GM23338 (cell line): ENCODE data around the gene SCGB1D2. TPM values are rescaled to one million over a fixed set of nuclear protein-coding genes. Genes with fewer than 3 reads are reported as not detected.
A peak's percentile ranks its signal among the peaks of the same experiment; 100 is the strongest.

Experiments used
- ATAC-seq: fragments of 200-7000 bp; cut with Tn5 transposase; 3 replicates; pipeline ENCODE4 v1.9.1; 2020
- DNase-seq: peaks from one replicate; pipeline ENCODE4 v3.0.0-alpha.2; 2015; ENCODE audit warnings: low spot score
- H2AFZ ChIP-seq: fragments of 200-600 bp; sonication (generic); 2 replicates; pipeline ENCODE4 v1.8.0; 2016; ENCODE audit warnings: antibody characterized with exemption, mild to moderate bottlenecking, moderate library complexity
- H3F3A ChIP-seq: fragments of 200-600 bp; sonication (generic); replicated peaks from 2 replicates; pipeline ENCODE4 v1.8.0; 2017; ENCODE audit warnings: antibody characterized with exemption, mixed run types, low read depth
- H3K27ac ChIP-seq: fragments of 200-600 bp; sonication (generic); 2 replicates; pipeline ENCODE4 v1.6.1; 2016; ENCODE audit warnings: low read depth
- H3K27me3 ChIP-seq: fragments of 200-600 bp; sonication (generic); 2 replicates; pipeline ENCODE4 v1.8.0; 2016; ENCODE audit warnings: mild to moderate bottlenecking, mixed run types, moderate library complexity; ENCODE audit not compliant: insufficient read depth
- H3K36me3 ChIP-seq: fragments of 200-600 bp; sonication (generic); 2 replicates; pipeline ENCODE4 v1.8.0; 2016; ENCODE audit warnings: mild to moderate bottlenecking; ENCODE audit not compliant: insufficient read depth
- H3K4me1 ChIP-seq: fragments of 200-600 bp; sonication (generic); 2 replicates; pipeline ENCODE4 v1.8.0; 2016; ENCODE audit warnings: mild to moderate bottlenecking, moderate library complexity; ENCODE audit not compliant: insufficient read depth
- H3K4me2 ChIP-seq: fragments of 200-600 bp; sonication (generic); 2 replicates; pipeline ENCODE4 v1.7.1; 2017; ENCODE audit warnings: mixed run types
- H3K4me3 ChIP-seq: fragments of 200-600 bp; sonication (generic); 2 replicates; pipeline ENCODE4 v1.6.1; 2016; ENCODE audit warnings: mixed run types
- H3K79me2 ChIP-seq: fragments of 200-600 bp; sonication (generic); replicated peaks from 2 replicates; pipeline ENCODE4 v1.8.0; 2017; ENCODE audit warnings: mild to moderate bottlenecking; ENCODE audit not compliant: insufficient read depth
- H3K9me2 ChIP-seq: fragments of 200-600 bp; sonication (generic); 2 replicates; pipeline ENCODE4 v1.8.0; 2017; ENCODE audit not compliant: insufficient read depth
- H4K20me1 ChIP-seq: fragments of 200-600 bp; sonication (generic); replicated peaks from 2 replicates; pipeline ENCODE4 v1.8.0; 2017; ENCODE audit warnings: mild to moderate bottlenecking; ENCODE audit not compliant: insufficient read depth
- H3K27ac Mint-ChIP-seq: 2 replicates; pipeline ENCODE4 v1.8.0; 2020; ENCODE audit warnings: inconsistent platforms, mild to moderate bottlenecking, moderate library complexity, mixed read lengths
- H3K27me3 Mint-ChIP-seq: 3 replicates; pipeline ENCODE4 v1.8.0; 2022; ENCODE audit warnings: low read depth, mild to moderate bottlenecking, moderate library complexity, mixed read lengths, inconsistent platforms; ENCODE audit not compliant: insufficient read depth, poor library complexity
- H3K36me3 Mint-ChIP-seq: 3 replicates; pipeline ENCODE4 v1.8.0; 2021; ENCODE audit warnings: low read depth, mild to moderate bottlenecking, inconsistent platforms, moderate library complexity, mixed read lengths
- H3K4me1 Mint-ChIP-seq: 3 replicates; pipeline ENCODE4 v1.8.0; 2020; ENCODE audit warnings: mild to moderate bottlenecking, inconsistent platforms, mixed read lengths
- H3K4me3 Mint-ChIP-seq: 3 replicates; pipeline ENCODE4 v1.8.0; 2021; ENCODE audit warnings: moderate library complexity, mild to moderate bottlenecking, inconsistent platforms, mixed read lengths
- H3K9me3 Mint-ChIP-seq: 3 replicates; pipeline ENCODE4 v1.8.0; 2020; ENCODE audit warnings: moderate library complexity, mild to moderate bottlenecking, inconsistent platforms, mixed read lengths
- CTCF ChIP-seq, 2 experiments: fragments of 200-600 bp in 1 of 2; sonication (generic) in 1 of 2; conservative IDR thresholded peaks; 2 replicates each; pipeline versions ENCODE4 v1.5.1 to v1.6.1; 2016 to 2017; ENCODE audit warnings: antibody characterized with exemption in 2 of 2, low read depth in 2 of 2, mild to moderate bottlenecking in 2 of 2, moderate library complexity in 1 of 2
- REST ChIP-seq: IDR thresholded peaks from one replicate; pipeline ENCODE4 v1.6.1; 2018; ENCODE audit warnings: antibody characterized with exemption; ENCODE audit not compliant: unreplicated experiment
- ZNF114 ChIP-seq: fragments of 250-450 bp; sonication (Bioruptor Pico); IDR thresholded peaks from 2 replicates; pipeline ENCODE4 v1.5.0; 2020; ENCODE audit warnings: mild to moderate bottlenecking, moderate library complexity
- ZNF331 ChIP-seq: fragments of 250-450 bp; sonication (Bioruptor Pico); IDR thresholded peaks from 2 replicates; pipeline ENCODE4 v1.5.0; 2020; ENCODE audit warnings: low read depth, mild to moderate bottlenecking, moderate library complexity
- polyA plus RNA-seq: library from polyadenylated mRNA; unstranded; fragments of >200 nt; fragmentation: Nextera tagmentation; extraction: Ambion mirVana; gene quantifications from 2 replicates; pipeline ENCODE4 v1.2.1, GENCODE V29; 2016
- total RNA-seq: library from RNA; depleted of rRNA; stranded (reverse); fragments of >200 nt; shearing (Covaris generic); gene quantifications from 2 replicates; pipeline ENCODE4 v1.2.3, GENCODE V29; 2014

Gene SCGB1D2
- total and polyA plus RNA-seq, 2 experiments from 2014 or later, result not detected

DNA sequence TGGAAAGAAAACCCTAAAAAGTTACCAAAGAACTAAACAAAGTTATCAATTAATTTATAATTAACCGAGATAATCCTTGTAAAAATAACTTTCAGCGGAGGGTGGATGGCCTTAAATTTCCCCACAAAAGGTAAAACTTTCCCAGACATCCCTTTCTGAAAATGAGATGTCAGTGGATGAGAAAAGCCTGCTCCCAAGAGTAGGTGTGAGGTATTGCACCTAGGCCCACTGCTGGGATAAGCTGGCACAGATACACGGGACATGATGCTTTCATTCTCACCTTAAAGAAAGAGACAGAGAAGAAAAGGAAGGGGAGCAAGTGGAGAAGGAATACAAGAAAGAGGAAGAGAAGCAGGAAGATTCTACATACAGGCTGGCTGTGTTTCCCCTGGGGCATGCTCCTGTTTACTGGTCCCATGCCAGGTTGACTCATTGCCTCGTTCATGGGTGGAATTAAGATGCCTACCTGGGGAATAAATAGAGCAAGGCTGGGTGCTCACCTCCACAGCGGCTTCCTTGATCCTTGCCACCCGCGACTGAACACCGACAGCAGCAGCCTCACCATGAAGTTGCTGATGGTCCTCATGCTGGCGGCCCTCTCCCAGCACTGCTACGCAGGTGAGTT is 27.7 kb downstream of the SCGB1D2 start, which contains the start of gene SCGB2A2:
Gene SCGB2A2 (plus strand): TSS at position 505 of the 625 bp plus-strand sequence. CDS start 59 bp downstream, at position 564.
- H3F3A ChIP-seq, result no peaks in the 10 kb centered on the region
- Mint-ChIP-seq H3K9me3 (peaks cover 4% of the 10 kb centered on the region; the same call in 1 of the 3 replicates), H3K4me3 (no peak within 1 kb of the TSS), H3K4me1 (peaks cover 6% of the 10 kb centered on the region; the same call in 2 of the 3 replicates), H3K27ac (no peak within 1 kb of the TSS), H3K36me3 (no peaks in the 10 kb centered on the region), H3K27me3 (peaks cover 7% of the 10 kb centered on the region)
- H4K20me1 ChIP-seq, result no peaks in the 10 kb centered on the region
- peaks cover 4% of the 10 kb centered on the region; the same call in 1 of the 2 replicates for H3K4me1 ChIP-seq
- no peak within 1 kb of the TSS for H3K4me3 ChIP-seq
- ATAC-seq (peak; percentile 87), DNase-seq (peak; percentile 55)
- no peaks in the 10 kb centered on the region for H3K27me3 ChIP-seq
- H3K9me2 ChIP-seq, result no peaks in the 10 kb centered on the region
- no peak for TF ChIP-seq ZNF114 (CRISPR knock-in tag)
- TF ChIP-seq CTCF (conservative IDR thresholded peaks at IDR 0.05; ENCODE audit: low read depth in 2 of 2), result peak; percentile 57 to 59
- no peaks in the 10 kb centered on the region for H3K79me2 ChIP-seq
- H3K36me3 ChIP-seq, result no peaks in the 10 kb centered on the region
- no peak within 1 kb of the TSS for H2AFZ ChIP-seq
- H3K4me2 ChIP-seq, result no peak within 1 kb of the TSS
- no peak within 1 kb of the TSS for H3K27ac ChIP-seq

DNA sequence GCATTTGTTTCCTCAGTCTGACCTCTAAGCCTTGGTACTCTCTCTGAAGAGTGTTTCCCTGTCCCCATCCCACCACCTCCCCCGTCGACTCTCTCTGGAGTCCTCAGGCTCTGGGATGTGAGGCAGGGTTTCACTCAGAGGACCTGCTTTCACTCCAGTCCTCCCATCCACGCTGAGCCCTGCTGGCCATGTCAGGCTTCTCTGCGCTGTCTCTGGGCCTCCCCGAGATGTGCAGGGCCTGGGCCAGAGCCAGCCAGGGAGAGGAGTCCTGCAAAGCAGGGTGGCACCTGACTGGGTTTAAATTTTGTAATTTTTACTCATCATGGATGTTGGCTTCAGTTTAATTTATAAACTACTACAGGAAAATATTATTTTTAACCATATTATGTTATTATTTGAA is 31.2 kb downstream of the SCGB1D2 start:
- Mint-ChIP-seq H3K9me3 (peaks cover 23% of the 10 kb centered on the region), H3K4me3 (no peak overlapping the region), H3K4me1 (0 out of 3 replicates have a peak, but pooled peaks cover 2% of the 10 kb centered on the region), H3K27me3 (no peaks in the 10 kb centered on the region), H3K36me3 (peaks cover 3% of the 10 kb centered on the region; the same call in 1 of the 3 replicates), H3K27ac (no peak overlapping the region)
- Histone ChIP-seq H3K4me1 (no peaks in the 10 kb centered on the region), H3F3A (no peaks in the 10 kb centered on the region), H3K4me3 (no peak overlapping the region), H3K4me2 (no peak overlapping the region), H3K9me2 (no peaks in the 10 kb centered on the region), H4K20me1 (no peaks in the 10 kb centered on the region), H3K36me3 (no peaks in the 10 kb centered on the region; the same call in 1 of the 2 replicates), H3K27ac (no peak overlapping the region), H3K79me2 (no peaks in the 10 kb centered on the region), H3K27me3 (no peaks in the 10 kb centered on the region), H2AFZ (no peak overlapping the region)
- peak; percentile 62 for ATAC-seq
- no peak for TF ChIP-seq ZNF331 (CRISPR knock-in tag)
- no peak for DNase-seq

DNA sequence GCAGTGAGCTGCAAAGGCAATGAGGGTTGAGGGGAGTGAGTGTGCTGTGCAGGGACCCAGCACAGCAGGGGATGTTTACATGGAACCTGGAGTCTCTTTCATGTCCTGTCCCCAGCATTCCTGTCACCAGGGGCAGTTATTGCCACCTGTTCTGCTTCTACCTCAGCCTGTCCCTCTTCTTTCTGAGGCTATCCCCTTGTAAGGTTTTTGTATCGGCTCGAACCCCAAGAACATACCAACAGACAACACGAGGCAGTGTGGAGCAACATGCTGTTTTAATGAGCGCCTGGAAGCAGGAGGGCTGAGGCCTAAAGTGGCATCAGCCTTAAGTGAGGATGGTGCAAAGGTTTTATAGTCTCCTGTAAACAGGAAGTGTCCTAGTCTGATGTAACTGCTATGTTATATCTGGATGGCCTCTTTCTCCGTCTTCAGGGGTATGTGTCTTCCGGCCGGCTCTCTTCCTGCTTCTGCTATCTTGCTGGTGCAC is 31.8 kb downstream of the SCGB1D2 start:
- peak; percentile 56 for ATAC-seq
- DNase-seq, result peak; percentile 27
- H3K27ac Mint-ChIP-seq, result no peak overlapping the region

More for the DNA sequence above, 31.8 kb downstream of the SCGB1D2 start:
- TF ChIP-seq REST (no peak), CTCF (conservative IDR thresholded peaks at IDR 0.05; ENCODE audit: low read depth in 2 of 2) (0 out of 4 replicates have a peak, but pooled peaks of 1 of the 2 experiments have one; percentile 2), ZNF331 (CRISPR knock-in tag) (no peak)
- no peak overlapping the region for H2AFZ ChIP-seq
- H3K36me3 ChIP-seq, result no peaks in the 10 kb centered on the region; the same call in 1 of the 2 replicates
- H3F3A ChIP-seq, result no peaks in the 10 kb centered on the region
- H4K20me1 ChIP-seq, result no peaks in the 10 kb centered on the region
- H3K4me1 ChIP-seq, result no peaks in the 10 kb centered on the region
- H3K9me2 ChIP-seq, result no peaks in the 10 kb centered on the region
- no peaks in the 10 kb centered on the region for H3K27me3 ChIP-seq
- no peaks in the 10 kb centered on the region for H3K79me2 ChIP-seq
- peaks cover 23% of the 10 kb centered on the region for H3K9me3 Mint-ChIP-seq
- H3K4me2 ChIP-seq, result no peak overlapping the region
- peaks cover 3% of the 10 kb centered on the region; the same call in 1 of the 3 replicates for H3K36me3 Mint-ChIP-seq
- H3K27me3 Mint-ChIP-seq, result no peaks in the 10 kb centered on the region
- no peak overlapping the region for H3K4me3 ChIP-seq
- H3K27ac ChIP-seq, result no peak overlapping the region
- H3K4me1 Mint-ChIP-seq, result 0 out of 3 replicates have a peak, but pooled peaks cover 2% of the 10 kb centered on the region
- no peak overlapping the region for H3K4me3 Mint-ChIP-seq
